Stimulated activated CD8-positive, alpha-beta memory T cell treated with anti-CD3 and anti-CD28 coated beads, Interleukin-15, amount 100 ng/mL, for 48 hours (primary cell): ENCODE results near the gene BPIFB2.

ENCODE experiments used
- DNase-seq, 2 donors: peaks; one replicate each; pipeline ENCODE4 v3.0.0-alpha.2; 2020; ENCODE audit warnings: low read depth in 2 of 2

Gene BPIFB2

GRCh38 chr20:33008336-33009213 is 1.1 kb downstream of the BPIFB2 start:
- no peak for DNase-seq

- no peak for DNase-seq
Measured at GRCh38 chr20:33009214-33010132, 2.0 kb downstream of the BPIFB2 start.

- DNase-seq = no peak
Measured at GRCh38 chr20:33010133-33010504, 2.6 kb downstream of the BPIFB2 start.

- DNase-seq = no peak
Measured at GRCh38 chr20:33010674-33011449, 3.4 kb downstream of the BPIFB2 start.

GRCh38 chr20:33012327-33013189 is 5.1 kb downstream of the BPIFB2 start:
- no peak for DNase-seq

GRCh38 chr20:33013701-33014326 is 6.3 kb downstream of the BPIFB2 start:
- no peak for DNase-seq

- DNase-seq = no peak
Measured at GRCh38 chr20:33014336-33015113, 7.0 kb downstream of the BPIFB2 start.

- DNase-seq = no peak
Measured at GRCh38 chr20:33015114-33015484, 7.6 kb downstream of the BPIFB2 start.

- DNase-seq = no peak
Measured at GRCh38 chr20:33015700-33016580, 8.4 kb downstream of the BPIFB2 start.

- DNase-seq = no peak
Measured at GRCh38 chr20:33016581-33017109, 9.1 kb downstream of the BPIFB2 start.

GRCh38 chr20:33017542-33017941 is 10.0 kb downstream of the BPIFB2 start:
- no peak for DNase-seq

- no peak for DNase-seq
Measured at GRCh38 chr20:33018169-33018931, 10.8 kb downstream of the BPIFB2 start.

- no peak for DNase-seq
Measured at GRCh38 chr20:33019465-33020277, 12.2 kb downstream of the BPIFB2 start.

GRCh38 chr20:33020278-33021161 is 13.0 kb downstream of the BPIFB2 start:
- no peak for DNase-seq

- no peak for DNase-seq
Measured at GRCh38 chr20:33021879-33022278, 14.4 kb downstream of the BPIFB2 start.

GRCh38 chr20:33022289-33022688 is 14.8 kb downstream of the BPIFB2 start:
- DNase-seq = no peak
